K562 (cell line): ENCODE measurements around the gene LY6G6F. TPM values are rescaled to one million over a fixed set of nuclear protein-coding genes. Genes with fewer than 3 reads are reported as not detected.

Source experiments
- ETV1 ChIP-seq: fragments of 450-650 bp; conservative IDR thresholded peaks from 2 replicates; pipeline ENCODE4 v1.6.1; 2016; ENCODE audit warnings: missing genetic modification characterization, control low read depth, low read depth, missing compliant biosample characterization
- EWSR1 ChIP-seq: fragments of 450-650 bp; IDR thresholded peaks from 2 replicates; pipeline ENCODE4 v1.6.1; 2018; ENCODE audit warnings: borderline replicate concordance, mild to moderate bottlenecking, low read depth, moderate library complexity; ENCODE audit not compliant: partially characterized antibody
- ILF3 ChIP-seq: fragments of 450-650 bp; IDR thresholded peaks from 2 replicates; pipeline ENCODE4 v1.6.1; 2018; ENCODE audit warnings: antibody characterized with exemption, mild to moderate bottlenecking, moderate library complexity, borderline replicate concordance
- NONO ChIP-seq, 2 experiments: fragments of 200-400 bp in 1 of 2; fragments of 450-650 bp in 1 of 2; formaldehyde crosslinking in 1 of 2; IDR thresholded peaks; 2 replicates each; pipeline ENCODE4 v1.6.1; 2017; ENCODE audit warnings: low read depth in 2 of 2, mild to moderate bottlenecking in 2 of 2, moderate library complexity in 2 of 2, low read length in 1 of 2
- PHF21A ChIP-seq: fragments of 450-650 bp; IDR thresholded peaks from 2 replicates; pipeline ENCODE4 v1.6.1; 2017; ENCODE audit warnings: low read depth, borderline replicate concordance
- TCF3 ChIP-seq: sonication (generic); formaldehyde crosslinking; IDR thresholded peaks from 2 replicates; pipeline ENCODE4 v1.4.0; 2020; ENCODE audit warnings: mild to moderate bottlenecking, missing genetic modification reagents
- polyA plus RNA-seq, 8 experiments: library from polyadenylated mRNA; depleted of rRNA in 4 of 8; stranded (reverse) in 5 of 8; unstranded in 3 of 8; fragments of >200 nt; fragmentation: Nextera tagmentation in 2 of 8; fragmentation: Illumina TruSeq in 1 of 8; extraction: Ambion mirVana in 2 of 8; extraction: Trizol in 1 of 8; gene quantifications; 2 replicates each; pipeline versions ENCODE4 v1.2.1 to v1.2.3, GENCODE V29; 2011 to 2014; ENCODE audit warnings: inconsistent platforms in 1 of 8, missing spikeins in 1 of 8
- total RNA-seq, 7 experiments: library from RNA; depleted of rRNA in 6 of 7; stranded (reverse); fragments of >200 nt in 6 of 7; fragmentation: Illumina TruSeq in 2 of 7; extraction: Trizol in 2 of 7; gene quantifications; 2 replicates each; pipeline versions ENCODE4 v1.2.1 to v1.2.3, GENCODE V29; 2011 to 2021; ENCODE audit warnings: low replicate concordance in 1 of 7
- TF ChIP-seq, protein P1 (sequence below): fragments of 250-450 bp; sonication (Bioruptor Pico); IDR thresholded peaks from 2 replicates; pipeline ENCODE4 v1.4.0; 2020
- TF ChIP-seq, protein P2 (sequence below), 2 experiments: fragments of 450-650 bp in 1 of 2; sonication (generic) in 1 of 2; formaldehyde crosslinking in 1 of 2; IDR thresholded peaks; 2 replicates each; pipeline versions ENCODE4 v1.7.1 to v1.9.0; 2016 to 2022; ENCODE audit warnings: inconsistent platforms in 1 of 2, mild to moderate bottlenecking in 1 of 2, missing genetic modification reagents in 1 of 2
- TF ChIP-seq, protein P3 (sequence below): fragments of 250-450 bp; sonication (Bioruptor Pico); IDR thresholded peaks from 2 replicates; pipeline ENCODE4 v1.5.0; 2020; ENCODE audit warnings: mild to moderate bottlenecking, borderline replicate concordance
- TF ChIP-seq, protein P4 (sequence below): sonication (generic); formaldehyde crosslinking; IDR thresholded peaks from 2 replicates; pipeline ENCODE4 v1.8.0; 2022; ENCODE audit warnings: missing genetic modification reagents, mild to moderate bottlenecking, borderline replicate concordance

Gene LY6G6F
- total and polyA plus RNA-seq, 9 of the 15 experiments (the other 6 are each of a cell fraction or from before 2014, with no cell fraction given): 0.14 to 0.50 (median 0.28) TPM; not detected in 2

DNA sequence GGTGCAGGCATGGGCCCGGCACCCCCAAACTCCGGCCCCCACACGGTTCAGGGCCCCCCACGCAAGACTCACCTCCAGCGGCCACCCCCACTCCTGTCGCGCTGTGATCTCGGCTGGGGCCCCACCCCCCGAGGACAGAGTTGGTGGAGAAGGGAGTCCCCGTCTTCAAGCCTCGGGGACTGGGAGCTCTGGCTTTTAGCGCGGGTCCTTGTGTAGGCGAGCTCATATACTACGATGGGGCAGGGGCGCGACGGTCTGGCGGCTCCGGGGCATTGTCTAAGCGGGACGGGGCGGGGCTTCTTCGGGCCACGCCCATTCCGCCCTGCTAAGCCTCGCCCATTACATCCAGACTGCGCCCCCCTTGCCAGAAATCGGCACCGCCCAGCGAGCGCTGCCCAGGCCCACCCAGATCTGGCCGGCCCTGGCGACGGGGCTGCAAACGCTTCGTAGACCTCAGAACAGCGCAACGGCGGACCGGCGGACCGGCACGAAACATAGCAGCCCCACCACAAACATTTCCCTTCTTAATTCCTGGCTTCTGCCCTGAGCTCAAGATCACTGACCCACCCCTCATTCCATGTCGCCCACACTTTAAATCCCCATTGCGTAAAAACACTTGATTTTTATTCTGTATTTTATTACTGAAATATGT, 23.4 kb downstream of the LY6G6F start (continued):
- TF ChIP-seq, protein P1, sequence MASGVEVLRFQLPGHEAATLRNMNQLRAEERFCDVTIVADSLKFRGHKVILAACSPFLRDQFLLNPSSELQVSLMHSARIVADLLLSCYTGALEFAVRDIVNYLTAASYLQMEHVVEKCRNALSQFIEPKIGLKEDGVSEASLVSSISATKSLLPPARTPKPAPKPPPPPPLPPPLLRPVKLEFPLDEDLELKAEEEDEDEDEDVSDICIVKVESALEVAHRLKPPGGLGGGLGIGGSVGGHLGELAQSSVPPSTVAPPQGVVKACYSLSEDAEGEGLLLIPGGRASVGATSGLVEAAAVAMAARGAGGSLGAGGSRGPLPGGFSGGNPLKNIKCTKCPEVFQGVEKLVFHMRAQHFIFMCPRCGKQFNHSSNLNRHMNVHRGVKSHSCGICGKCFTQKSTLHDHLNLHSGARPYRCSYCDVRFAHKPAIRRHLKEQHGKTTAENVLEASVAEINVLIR (CRISPR knock-in tag): peak; percentile 68
- TF ChIP-seq EWSR1: no peak
- TF ChIP-seq NONO (IDR thresholded peaks at IDR 0.05; ENCODE audit: low read depth in 2 of 2, low read length in 1 of 2): no peak
- TF ChIP-seq PHF21A: no peak
- peak; percentile 36; the same call in 1 of the 2 replicates for TF ChIP-seq TCF3 (CRISPR knock-in tag)
- TF ChIP-seq, protein P2, sequence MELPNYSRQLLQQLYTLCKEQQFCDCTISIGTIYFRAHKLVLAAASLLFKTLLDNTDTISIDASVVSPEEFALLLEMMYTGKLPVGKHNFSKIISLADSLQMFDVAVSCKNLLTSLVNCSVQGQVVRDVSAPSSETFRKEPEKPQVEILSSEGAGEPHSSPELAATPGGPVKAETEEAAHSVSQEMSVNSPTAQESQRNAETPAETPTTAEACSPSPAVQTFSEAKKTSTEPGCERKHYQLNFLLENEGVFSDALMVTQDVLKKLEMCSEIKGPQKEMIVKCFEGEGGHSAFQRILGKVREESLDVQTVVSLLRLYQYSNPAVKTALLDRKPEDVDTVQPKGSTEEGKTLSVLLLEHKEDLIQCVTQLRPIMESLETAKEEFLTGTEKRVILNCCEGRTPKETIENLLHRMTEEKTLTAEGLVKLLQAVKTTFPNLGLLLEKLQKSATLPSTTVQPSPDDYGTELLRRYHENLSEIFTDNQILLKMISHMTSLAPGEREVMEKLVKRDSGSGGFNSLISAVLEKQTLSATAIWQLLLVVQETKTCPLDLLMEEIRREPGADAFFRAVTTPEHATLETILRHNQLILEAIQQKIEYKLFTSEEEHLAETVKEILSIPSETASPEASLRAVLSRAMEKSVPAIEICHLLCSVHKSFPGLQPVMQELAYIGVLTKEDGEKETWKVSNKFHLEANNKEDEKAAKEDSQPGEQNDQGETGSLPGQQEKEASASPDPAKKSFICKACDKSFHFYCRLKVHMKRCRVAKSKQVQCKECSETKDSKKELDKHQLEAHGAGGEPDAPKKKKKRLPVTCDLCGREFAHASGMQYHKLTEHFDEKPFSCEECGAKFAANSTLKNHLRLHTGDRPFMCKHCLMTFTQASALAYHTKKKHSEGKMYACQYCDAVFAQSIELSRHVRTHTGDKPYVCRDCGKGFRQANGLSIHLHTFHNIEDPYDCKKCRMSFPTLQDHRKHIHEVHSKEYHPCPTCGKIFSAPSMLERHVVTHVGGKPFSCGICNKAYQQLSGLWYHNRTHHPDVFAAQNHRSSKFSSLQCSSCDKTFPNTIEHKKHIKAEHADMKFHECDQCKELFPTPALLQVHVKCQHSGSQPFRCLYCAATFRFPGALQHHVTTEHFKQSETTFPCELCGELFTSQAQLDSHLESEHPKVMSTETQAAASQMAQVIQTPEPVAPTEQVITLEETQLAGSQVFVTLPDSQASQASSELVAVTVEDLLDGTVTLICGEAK (IDR thresholded peaks at IDR 0.05): no peak
- TF ChIP-seq, protein P2 (CRISPR knock-in tag; IDR thresholded peaks at IDR 0.05): no peak
- no peak for TF ChIP-seq ILF3
- TF ChIP-seq ETV1 (tag): no peak; the same call in 1 of the 2 replicates
- TF ChIP-seq, protein P3, sequence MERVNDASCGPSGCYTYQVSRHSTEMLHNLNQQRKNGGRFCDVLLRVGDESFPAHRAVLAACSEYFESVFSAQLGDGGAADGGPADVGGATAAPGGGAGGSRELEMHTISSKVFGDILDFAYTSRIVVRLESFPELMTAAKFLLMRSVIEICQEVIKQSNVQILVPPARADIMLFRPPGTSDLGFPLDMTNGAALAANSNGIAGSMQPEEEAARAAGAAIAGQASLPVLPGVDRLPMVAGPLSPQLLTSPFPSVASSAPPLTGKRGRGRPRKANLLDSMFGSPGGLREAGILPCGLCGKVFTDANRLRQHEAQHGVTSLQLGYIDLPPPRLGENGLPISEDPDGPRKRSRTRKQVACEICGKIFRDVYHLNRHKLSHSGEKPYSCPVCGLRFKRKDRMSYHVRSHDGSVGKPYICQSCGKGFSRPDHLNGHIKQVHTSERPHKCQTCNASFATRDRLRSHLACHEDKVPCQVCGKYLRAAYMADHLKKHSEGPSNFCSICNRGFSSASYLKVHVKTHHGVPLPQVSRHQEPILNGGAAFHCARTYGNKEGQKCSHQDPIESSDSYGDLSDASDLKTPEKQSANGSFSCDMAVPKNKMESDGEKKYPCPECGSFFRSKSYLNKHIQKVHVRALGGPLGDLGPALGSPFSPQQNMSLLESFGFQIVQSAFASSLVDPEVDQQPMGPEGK: peak; percentile 99
- TF ChIP-seq, protein P4, sequence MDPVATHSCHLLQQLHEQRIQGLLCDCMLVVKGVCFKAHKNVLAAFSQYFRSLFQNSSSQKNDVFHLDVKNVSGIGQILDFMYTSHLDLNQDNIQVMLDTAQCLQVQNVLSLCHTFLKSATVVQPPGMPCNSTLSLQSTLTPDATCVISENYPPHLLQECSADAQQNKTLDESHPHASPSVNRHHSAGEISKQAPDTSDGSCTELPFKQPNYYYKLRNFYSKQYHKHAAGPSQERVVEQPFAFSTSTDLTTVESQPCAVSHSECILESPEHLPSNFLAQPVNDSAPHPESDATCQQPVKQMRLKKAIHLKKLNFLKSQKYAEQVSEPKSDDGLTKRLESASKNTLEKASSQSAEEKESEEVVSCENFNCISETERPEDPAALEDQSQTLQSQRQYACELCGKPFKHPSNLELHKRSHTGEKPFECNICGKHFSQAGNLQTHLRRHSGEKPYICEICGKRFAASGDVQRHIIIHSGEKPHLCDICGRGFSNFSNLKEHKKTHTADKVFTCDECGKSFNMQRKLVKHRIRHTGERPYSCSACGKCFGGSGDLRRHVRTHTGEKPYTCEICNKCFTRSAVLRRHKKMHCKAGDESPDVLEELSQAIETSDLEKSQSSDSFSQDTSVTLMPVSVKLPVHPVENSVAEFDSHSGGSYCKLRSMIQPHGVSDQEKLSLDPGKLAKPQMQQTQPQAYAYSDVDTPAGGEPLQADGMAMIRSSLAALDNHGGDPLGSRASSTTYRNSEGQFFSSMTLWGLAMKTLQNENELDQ (CRISPR knock-in tag): 0 out of 2 replicates have a peak, but pooled peaks have one; percentile 56
